ENCODE data around the gene TNRC6C. TPM values are rescaled to one million over a fixed set of nuclear protein-coding genes. Genes with fewer than 3 reads are reported as not detected.

TNRC6C gene
- total and polyA plus RNA-seq, 2 of the 13 experiments (the other 11 are each of a cell fraction or from before 2014, with no cell fraction given) = 0.66 to 4.9 TPM

DNA sequence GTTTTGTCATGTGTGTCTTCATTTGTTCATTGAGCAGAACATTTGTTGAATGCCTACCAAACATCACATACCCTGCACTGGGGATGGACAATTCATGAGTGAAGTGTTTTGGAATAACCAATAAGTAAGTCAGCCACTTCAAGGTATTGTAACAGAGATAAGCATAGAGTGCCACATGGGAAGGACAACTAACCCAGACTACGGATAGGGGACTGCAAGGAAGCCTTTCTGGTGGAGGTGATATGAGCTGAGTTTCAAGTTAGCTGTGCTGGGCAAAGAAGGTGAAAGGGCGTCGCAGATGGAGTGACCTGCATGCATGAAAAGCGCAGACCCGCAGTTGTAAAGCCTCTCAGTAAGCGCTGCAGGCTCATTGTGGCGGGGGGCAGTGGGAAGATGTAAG lies 78.8 kb downstream of the TNRC6C start:
- ATAC-seq (no peak), FAIRE-seq (no peak), DNase-seq (ENCODE audit: low spot score) (no peak)
- Histone ChIP-seq H4K20me1 (ENCODE audit: insufficient read depth, low read length) (no peaks in the 10 kb centered on the region), H3K27me3 (ENCODE audit: control insufficient read depth in 1 of 2, insufficient read depth in 2 of 2, low read length in 2 of 2) (no peaks in the 10 kb centered on the region), H2AFZ (ENCODE audit: low read length) (no peak overlapping the region), H3K4me3 (replicated peaks in 1 of 3; ENCODE audit: insufficient read depth in 1 of 3, low read depth in 2 of 3, low read length in 3 of 3) (no peak overlapping the region), H3K79me2 (ENCODE audit: insufficient read depth, low read length) (no peaks in the 10 kb centered on the region), H3K4me1 (ENCODE audit: insufficient read depth, low read length) (no peaks in the 10 kb centered on the region), H3K9me3 (ENCODE audit: low read length) (no peaks in the 10 kb centered on the region), H3K36me3 (replicated peaks in 1 of 2; ENCODE audit: control insufficient read depth in 1 of 2, insufficient read depth in 2 of 2, low read length in 2 of 2) (peaks cover 11 to 28% of the 10 kb centered on the region in 2 experiments), H3K27ac (ENCODE audit: extremely low read length, insufficient read depth, low read length) (no peak overlapping the region), H3K4me2 (ENCODE audit: low read depth, low read length) (no peak overlapping the region), H3K9ac (ENCODE audit: insufficient read depth, low read depth, low read length) (no peak overlapping the region)
- CTCF ChIA-PET (ENCODE audit: low intra/inter-chr PET ratio, low total read pairs) = no interaction called here
- TF ChIP-seq ZNF180 (CRISPR knock-in tag; IDR thresholded peaks at IDR 0.05; ENCODE audit: borderline replicate concordance, low read depth) = no peak
- TF ChIP-seq HOXA7 (CRISPR knock-in tag; IDR thresholded peaks at IDR 0.05) = no peak
- TF ChIP-seq MYC (CRISPR knock-in tag; IDR thresholded peaks at IDR 0.05; ENCODE audit: borderline replicate concordance) = no peak
- no peak for TF ChIP-seq SP4 (CRISPR knock-in tag; IDR thresholded peaks at IDR 0.05)
- TF ChIP-seq, protein P1, sequence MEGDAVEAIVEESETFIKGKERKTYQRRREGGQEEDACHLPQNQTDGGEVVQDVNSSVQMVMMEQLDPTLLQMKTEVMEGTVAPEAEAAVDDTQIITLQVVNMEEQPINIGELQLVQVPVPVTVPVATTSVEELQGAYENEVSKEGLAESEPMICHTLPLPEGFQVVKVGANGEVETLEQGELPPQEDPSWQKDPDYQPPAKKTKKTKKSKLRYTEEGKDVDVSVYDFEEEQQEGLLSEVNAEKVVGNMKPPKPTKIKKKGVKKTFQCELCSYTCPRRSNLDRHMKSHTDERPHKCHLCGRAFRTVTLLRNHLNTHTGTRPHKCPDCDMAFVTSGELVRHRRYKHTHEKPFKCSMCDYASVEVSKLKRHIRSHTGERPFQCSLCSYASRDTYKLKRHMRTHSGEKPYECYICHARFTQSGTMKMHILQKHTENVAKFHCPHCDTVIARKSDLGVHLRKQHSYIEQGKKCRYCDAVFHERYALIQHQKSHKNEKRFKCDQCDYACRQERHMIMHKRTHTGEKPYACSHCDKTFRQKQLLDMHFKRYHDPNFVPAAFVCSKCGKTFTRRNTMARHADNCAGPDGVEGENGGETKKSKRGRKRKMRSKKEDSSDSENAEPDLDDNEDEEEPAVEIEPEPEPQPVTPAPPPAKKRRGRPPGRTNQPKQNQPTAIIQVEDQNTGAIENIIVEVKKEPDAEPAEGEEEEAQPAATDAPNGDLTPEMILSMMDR (CRISPR knock-in tag; IDR thresholded peaks at IDR 0.05) = no peak
- TF ChIP-seq, protein P2, sequence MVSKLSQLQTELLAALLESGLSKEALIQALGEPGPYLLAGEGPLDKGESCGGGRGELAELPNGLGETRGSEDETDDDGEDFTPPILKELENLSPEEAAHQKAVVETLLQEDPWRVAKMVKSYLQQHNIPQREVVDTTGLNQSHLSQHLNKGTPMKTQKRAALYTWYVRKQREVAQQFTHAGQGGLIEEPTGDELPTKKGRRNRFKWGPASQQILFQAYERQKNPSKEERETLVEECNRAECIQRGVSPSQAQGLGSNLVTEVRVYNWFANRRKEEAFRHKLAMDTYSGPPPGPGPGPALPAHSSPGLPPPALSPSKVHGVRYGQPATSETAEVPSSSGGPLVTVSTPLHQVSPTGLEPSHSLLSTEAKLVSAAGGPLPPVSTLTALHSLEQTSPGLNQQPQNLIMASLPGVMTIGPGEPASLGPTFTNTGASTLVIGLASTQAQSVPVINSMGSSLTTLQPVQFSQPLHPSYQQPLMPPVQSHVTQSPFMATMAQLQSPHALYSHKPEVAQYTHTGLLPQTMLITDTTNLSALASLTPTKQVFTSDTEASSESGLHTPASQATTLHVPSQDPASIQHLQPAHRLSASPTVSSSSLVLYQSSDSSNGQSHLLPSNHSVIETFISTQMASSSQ (IDR thresholded peaks at IDR 0.05; ENCODE audit: low read depth) = no peak
- TF ChIP-seq, protein P2 (CRISPR knock-in tag; IDR thresholded peaks at IDR 0.05; ENCODE audit: borderline replicate concordance) = no peak
- TF ChIP-seq ZNF782 (CRISPR knock-in tag; IDR thresholded peaks at IDR 0.05; ENCODE audit: borderline replicate concordance) = no peak
- TF ChIP-seq ZNF713 (CRISPR knock-in tag; IDR thresholded peaks at IDR 0.05) = no peak
- TF ChIP-seq ZSCAN21 (CRISPR knock-in tag; IDR thresholded peaks at IDR 0.05; ENCODE audit: borderline replicate concordance) = no peak
- TF ChIP-seq TRIM24 (CRISPR knock-in tag; IDR thresholded peaks at IDR 0.05) = no peak
- no peak for TF ChIP-seq MAFG (CRISPR knock-in tag; IDR thresholded peaks at IDR 0.05)
- no peak for TF ChIP-seq HHEX (CRISPR knock-in tag; IDR thresholded peaks at IDR 0.05)
- TF ChIP-seq CBX2 (IDR thresholded peaks at IDR 0.05; ENCODE audit: low read depth, low read length) = no peak
- no peak for TF ChIP-seq CBX2 (CRISPR knock-in tag; IDR thresholded peaks at IDR 0.05; ENCODE audit: low read depth)
- in situ Hi-C loops (cut with HindIII; ENCODE audit: extremely low pct_ligation_motif_present, low pct_unique_long_range_greater_than_20kb) = no loop called here
- BruUV-seq (replicated peaks) = no TSS peak
- intact Hi-C loops (cut with micrococcal nuclease; ENCODE audit: unreplicated experiment) = no loop called here
- POLR2A ChIA-PET = no interaction called here
- WGBS (ENCODE audit: low lambda C conversion rate) = 88% methylated on average over 7 of the region's 7 CpGs
